HEK293 (cell line): ENCODE data around the gene SMC3.

ENCODE experiments used
- IKZF3 ChIP-seq: fragments of 450-650 bp; IDR thresholded peaks from 2 replicates; pipeline ENCODE4 v1.5.0; 2018; ENCODE audit warnings: missing biosample characterization, mild to moderate bottlenecking, missing genetic modification characterization, moderate library complexity
- SP3 ChIP-seq: fragments of 450-650 bp; formaldehyde crosslinking; IDR thresholded peaks from 2 replicates; pipeline ENCODE4 v1.5.1; 2016; ENCODE audit warnings: missing biosample characterization, missing genetic modification characterization
- SP7 ChIP-seq: fragments of 450-650 bp; formaldehyde crosslinking; IDR thresholded peaks from 2 replicates; pipeline ENCODE4 v1.5.1; 2016; ENCODE audit warnings: missing biosample characterization, missing genetic modification characterization
- TCF7L2 ChIP-seq: IDR thresholded peaks from 2 replicates; pipeline ENCODE4 v1.6.1; 2011; ENCODE audit warnings: low read depth, mild to moderate bottlenecking, inconsistent platforms, low read length, moderate library complexity, borderline replicate concordance
- ZBTB17 ChIP-seq: fragments of 450-650 bp; formaldehyde crosslinking; IDR thresholded peaks from 2 replicates; pipeline ENCODE4 v1.5.1; 2016; ENCODE audit warnings: missing biosample characterization, missing genetic modification characterization
- ZEB2 ChIP-seq: fragments of 450-650 bp; formaldehyde crosslinking; IDR thresholded peaks from 2 replicates; pipeline ENCODE4 v1.5.1; 2016; ENCODE audit warnings: missing biosample characterization, missing genetic modification characterization
- ZNF239 ChIP-seq: fragments of 450-650 bp; formaldehyde crosslinking; IDR thresholded peaks from 2 replicates; pipeline ENCODE4 v1.5.1; 2016; ENCODE audit warnings: missing biosample characterization, missing genetic modification characterization
- ZNF335 ChIP-seq: fragments of 450-650 bp; formaldehyde crosslinking; conservative IDR thresholded peaks from 2 replicates; pipeline ENCODE4 v1.5.1; 2016; ENCODE audit warnings: missing biosample characterization, missing genetic modification characterization
- ZNF366 ChIP-seq: fragments of 450-650 bp; formaldehyde crosslinking; conservative IDR thresholded peaks from 2 replicates; pipeline ENCODE4 v1.5.1; 2016; ENCODE audit warnings: missing biosample characterization, missing genetic modification characterization
- ZNF394 ChIP-seq: fragments of 450-650 bp; formaldehyde crosslinking; IDR thresholded peaks from 2 replicates; pipeline ENCODE4 v1.5.1; 2016; ENCODE audit warnings: missing biosample characterization, missing genetic modification characterization, mild to moderate bottlenecking, moderate library complexity, borderline replicate concordance
- ZNF600 ChIP-seq: fragments of 450-650 bp; formaldehyde crosslinking; IDR thresholded peaks from 2 replicates; pipeline ENCODE4 v1.5.1; 2016; ENCODE audit warnings: missing biosample characterization, missing genetic modification characterization
- ZNF621 ChIP-seq: fragments of 450-650 bp; formaldehyde crosslinking; IDR thresholded peaks from 2 replicates; pipeline ENCODE4 v1.5.1; 2017; ENCODE audit warnings: missing biosample characterization, missing genetic modification characterization
- ZNF626 ChIP-seq: fragments of 450-650 bp; sonication (Bioruptor Pico); formaldehyde crosslinking; IDR thresholded peaks from 2 replicates; pipeline ENCODE4 v1.5.1; 2018; ENCODE audit warnings: missing biosample characterization, missing genetic modification characterization, inconsistent platforms
- TF ChIP-seq, protein P1 (sequence below): fragments of 450-650 bp; formaldehyde crosslinking; IDR thresholded peaks from 2 replicates; pipeline ENCODE4 v1.5.1; 2016; ENCODE audit warnings: missing biosample characterization, missing genetic modification characterization
- TF ChIP-seq, protein P2 (sequence below): fragments of 450-650 bp; formaldehyde crosslinking; IDR thresholded peaks from 2 replicates; pipeline ENCODE4 v1.5.1; 2016; ENCODE audit warnings: missing biosample characterization, missing genetic modification characterization
- TF ChIP-seq, protein P3 (sequence below): fragments of 450-650 bp; formaldehyde crosslinking; IDR thresholded peaks from 2 replicates; pipeline ENCODE4 v1.5.1; 2016; ENCODE audit warnings: missing biosample characterization, missing genetic modification characterization
- TF ChIP-seq, protein P4 (sequence below): fragments of 450-650 bp; formaldehyde crosslinking; IDR thresholded peaks from 2 replicates; pipeline ENCODE4 v1.5.1; 2016; ENCODE audit warnings: missing biosample characterization, missing genetic modification characterization
- TF ChIP-seq, protein P5 (sequence below): fragments of 450-650 bp; formaldehyde crosslinking; IDR thresholded peaks from 2 replicates; pipeline ENCODE4 v1.5.1; 2017; ENCODE audit warnings: missing biosample characterization, missing genetic modification characterization

The SMC3 gene

DNA sequence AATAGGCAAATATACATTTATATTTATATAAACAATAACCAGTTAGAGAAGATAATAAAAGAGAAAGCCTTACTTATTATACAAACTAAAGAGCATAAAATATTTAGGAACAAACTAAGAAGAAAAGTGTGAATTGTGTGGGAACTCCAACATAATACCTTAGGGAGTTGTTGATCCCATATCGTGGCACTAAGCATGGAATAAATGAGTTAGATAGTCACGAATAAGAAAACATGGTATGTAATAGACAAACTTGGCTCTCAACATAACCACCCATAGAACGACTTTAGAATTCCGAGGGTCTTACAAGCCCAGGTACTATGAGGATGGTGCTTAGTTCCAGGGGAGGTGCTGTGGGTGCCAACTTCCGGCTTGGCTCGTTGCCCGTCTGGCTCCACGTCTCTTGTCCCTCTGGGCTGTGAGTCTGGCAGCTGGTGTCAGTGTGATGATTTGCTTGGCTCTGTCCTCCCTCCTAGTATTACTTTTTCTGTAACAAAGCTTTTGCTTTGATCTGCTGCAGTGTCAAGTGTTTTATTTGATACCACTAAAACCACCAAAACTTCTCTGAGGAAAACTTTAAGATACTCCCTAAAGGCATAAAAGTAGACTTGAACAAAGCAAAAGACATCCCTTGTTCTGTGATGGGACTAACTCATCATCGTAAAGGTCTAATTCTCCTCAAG is 67.2 kb downstream of the SMC3 start (continued):
- peak; percentile 60 for TF ChIP-seq ZNF335
- TF ChIP-seq, protein P1, sequence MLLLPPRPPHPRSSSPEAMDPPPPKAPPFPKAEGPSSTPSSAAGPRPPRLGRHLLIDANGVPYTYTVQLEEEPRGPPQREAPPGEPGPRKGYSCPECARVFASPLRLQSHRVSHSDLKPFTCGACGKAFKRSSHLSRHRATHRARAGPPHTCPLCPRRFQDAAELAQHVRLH (tag by site-specific recombination) = peak; percentile 45; the same call in 1 of the 2 replicates
- TF ChIP-seq, protein P2, sequence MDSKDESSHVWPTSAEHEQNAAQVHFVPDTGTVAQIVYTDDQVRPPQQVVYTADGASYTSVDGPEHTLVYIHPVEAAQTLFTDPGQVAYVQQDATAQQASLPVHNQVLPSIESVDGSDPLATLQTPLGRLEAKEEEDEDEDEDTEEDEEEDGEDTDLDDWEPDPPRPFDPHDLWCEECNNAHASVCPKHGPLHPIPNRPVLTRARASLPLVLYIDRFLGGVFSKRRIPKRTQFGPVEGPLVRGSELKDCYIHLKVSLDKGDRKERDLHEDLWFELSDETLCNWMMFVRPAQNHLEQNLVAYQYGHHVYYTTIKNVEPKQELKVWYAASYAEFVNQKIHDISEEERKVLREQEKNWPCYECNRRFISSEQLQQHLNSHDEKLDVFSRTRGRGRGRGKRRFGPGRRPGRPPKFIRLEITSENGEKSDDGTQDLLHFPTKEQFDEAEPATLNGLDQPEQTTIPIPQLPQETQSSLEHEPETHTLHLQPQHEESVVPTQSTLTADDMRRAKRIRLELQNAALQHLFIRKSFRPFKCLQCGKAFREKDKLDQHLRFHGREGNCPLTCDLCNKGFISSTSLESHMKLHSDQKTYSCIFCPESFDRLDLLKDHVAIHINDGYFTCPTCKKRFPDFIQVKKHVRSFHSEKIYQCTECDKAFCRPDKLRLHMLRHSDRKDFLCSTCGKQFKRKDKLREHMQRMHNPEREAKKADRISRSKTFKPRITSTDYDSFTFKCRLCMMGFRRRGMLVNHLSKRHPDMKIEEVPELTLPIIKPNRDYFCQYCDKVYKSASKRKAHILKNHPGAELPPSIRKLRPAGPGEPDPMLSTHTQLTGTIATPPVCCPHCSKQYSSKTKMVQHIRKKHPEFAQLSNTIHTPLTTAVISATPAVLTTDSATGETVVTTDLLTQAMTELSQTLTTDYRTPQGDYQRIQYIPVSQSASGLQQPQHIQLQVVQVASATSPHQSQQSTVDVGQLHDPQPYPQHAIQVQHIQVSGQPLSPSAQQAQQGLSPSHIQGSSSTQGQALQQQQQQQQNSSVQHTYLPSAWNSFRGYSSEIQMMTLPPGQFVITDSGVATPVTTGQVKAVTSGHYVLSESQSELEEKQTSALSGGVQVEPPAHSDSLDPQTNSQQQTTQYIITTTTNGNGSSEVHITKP (tag by site-specific recombination) = peak; percentile 63; the same call in 1 of the 2 replicates
- TF ChIP-seq ZBTB17 = peak; percentile 78
- no peak for TF ChIP-seq ZNF621 (tag by site-specific recombination)
- TF ChIP-seq SP7 (tag by site-specific recombination) = peak; percentile 60; the same call in 1 of the 2 replicates
- TF ChIP-seq ZNF366 (tag by site-specific recombination) = peak; percentile 55; the same call in 1 of the 2 replicates
- TF ChIP-seq ZNF600 (tag by site-specific recombination) = peak; percentile 61; the same call in 1 of the 2 replicates
- TF ChIP-seq ZNF626 (tag by site-specific recombination) = no peak
- TF ChIP-seq ZNF394 (tag by site-specific recombination) = peak; percentile 80; the same call in 1 of the 2 replicates
- peak; percentile 51; the same call in 1 of the 2 replicates for TF ChIP-seq TCF7L2
- TF ChIP-seq, protein P3, sequence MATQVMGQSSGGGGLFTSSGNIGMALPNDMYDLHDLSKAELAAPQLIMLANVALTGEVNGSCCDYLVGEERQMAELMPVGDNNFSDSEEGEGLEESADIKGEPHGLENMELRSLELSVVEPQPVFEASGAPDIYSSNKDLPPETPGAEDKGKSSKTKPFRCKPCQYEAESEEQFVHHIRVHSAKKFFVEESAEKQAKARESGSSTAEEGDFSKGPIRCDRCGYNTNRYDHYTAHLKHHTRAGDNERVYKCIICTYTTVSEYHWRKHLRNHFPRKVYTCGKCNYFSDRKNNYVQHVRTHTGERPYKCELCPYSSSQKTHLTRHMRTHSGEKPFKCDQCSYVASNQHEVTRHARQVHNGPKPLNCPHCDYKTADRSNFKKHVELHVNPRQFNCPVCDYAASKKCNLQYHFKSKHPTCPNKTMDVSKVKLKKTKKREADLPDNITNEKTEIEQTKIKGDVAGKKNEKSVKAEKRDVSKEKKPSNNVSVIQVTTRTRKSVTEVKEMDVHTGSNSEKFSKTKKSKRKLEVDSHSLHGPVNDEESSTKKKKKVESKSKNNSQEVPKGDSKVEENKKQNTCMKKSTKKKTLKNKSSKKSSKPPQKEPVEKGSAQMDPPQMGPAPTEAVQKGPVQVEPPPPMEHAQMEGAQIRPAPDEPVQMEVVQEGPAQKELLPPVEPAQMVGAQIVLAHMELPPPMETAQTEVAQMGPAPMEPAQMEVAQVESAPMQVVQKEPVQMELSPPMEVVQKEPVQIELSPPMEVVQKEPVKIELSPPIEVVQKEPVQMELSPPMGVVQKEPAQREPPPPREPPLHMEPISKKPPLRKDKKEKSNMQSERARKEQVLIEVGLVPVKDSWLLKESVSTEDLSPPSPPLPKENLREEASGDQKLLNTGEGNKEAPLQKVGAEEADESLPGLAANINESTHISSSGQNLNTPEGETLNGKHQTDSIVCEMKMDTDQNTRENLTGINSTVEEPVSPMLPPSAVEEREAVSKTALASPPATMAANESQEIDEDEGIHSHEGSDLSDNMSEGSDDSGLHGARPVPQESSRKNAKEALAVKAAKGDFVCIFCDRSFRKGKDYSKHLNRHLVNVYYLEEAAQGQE = no peak
- 0 out of 2 replicates have a peak, but pooled peaks have one; percentile 9 for TF ChIP-seq SP3 (tag by site-specific recombination)
- TF ChIP-seq ZEB2 = peak; percentile 39; the same call in 1 of the 2 replicates
- TF ChIP-seq, protein P4, sequence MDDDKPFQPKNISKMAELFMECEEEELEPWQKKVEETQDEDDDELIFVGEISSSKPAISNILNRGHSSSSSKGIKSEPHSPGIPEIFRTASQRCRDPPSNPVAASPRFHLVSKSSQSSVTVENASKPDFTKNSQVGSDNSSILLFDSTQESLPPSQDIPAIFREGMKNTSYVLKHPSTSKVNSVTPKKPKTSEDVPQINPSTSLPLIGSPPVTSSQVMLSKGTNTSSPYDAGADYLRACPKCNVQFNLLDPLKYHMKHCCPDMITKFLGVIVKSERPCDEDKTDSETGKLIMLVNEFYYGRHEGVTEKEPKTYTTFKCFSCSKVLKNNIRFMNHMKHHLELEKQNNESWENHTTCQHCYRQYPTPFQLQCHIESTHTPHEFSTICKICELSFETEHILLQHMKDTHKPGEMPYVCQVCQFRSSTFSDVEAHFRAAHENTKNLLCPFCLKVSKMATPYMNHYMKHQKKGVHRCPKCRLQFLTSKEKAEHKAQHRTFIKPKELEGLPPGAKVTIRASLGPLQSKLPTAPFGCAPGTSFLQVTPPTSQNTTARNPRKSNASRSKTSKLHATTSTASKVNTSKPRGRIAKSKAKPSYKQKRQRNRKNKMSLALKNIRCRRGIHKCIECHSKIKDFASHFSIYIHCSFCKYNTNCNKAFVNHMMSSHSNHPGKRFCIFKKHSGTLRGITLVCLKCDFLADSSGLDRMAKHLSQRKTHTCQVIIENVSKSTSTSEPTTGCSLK = no peak
- no peak for TF ChIP-seq ZNF239 (tag by site-specific recombination)
- TF ChIP-seq IKZF3 (tag by site-specific recombination) = peak; percentile 49; the same call in 1 of the 2 replicates
- TF ChIP-seq, protein P5, sequence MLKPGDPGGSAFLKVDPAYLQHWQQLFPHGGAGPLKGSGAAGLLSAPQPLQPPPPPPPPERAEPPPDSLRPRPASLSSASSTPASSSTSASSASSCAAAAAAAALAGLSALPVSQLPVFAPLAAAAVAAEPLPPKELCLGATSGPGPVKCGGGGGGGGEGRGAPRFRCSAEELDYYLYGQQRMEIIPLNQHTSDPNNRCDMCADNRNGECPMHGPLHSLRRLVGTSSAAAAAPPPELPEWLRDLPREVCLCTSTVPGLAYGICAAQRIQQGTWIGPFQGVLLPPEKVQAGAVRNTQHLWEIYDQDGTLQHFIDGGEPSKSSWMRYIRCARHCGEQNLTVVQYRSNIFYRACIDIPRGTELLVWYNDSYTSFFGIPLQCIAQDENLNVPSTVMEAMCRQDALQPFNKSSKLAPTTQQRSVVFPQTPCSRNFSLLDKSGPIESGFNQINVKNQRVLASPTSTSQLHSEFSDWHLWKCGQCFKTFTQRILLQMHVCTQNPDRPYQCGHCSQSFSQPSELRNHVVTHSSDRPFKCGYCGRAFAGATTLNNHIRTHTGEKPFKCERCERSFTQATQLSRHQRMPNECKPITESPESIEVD = peak; percentile 98
